ENCODE measurements around the gene FAM234B.
"Not testable (repeated sequence)": the region's sequence is repeated elsewhere in the genome, so short reads cannot be mapped to it uniquely, and the experiment has no call there.

Gene FAM234B

DNA sequence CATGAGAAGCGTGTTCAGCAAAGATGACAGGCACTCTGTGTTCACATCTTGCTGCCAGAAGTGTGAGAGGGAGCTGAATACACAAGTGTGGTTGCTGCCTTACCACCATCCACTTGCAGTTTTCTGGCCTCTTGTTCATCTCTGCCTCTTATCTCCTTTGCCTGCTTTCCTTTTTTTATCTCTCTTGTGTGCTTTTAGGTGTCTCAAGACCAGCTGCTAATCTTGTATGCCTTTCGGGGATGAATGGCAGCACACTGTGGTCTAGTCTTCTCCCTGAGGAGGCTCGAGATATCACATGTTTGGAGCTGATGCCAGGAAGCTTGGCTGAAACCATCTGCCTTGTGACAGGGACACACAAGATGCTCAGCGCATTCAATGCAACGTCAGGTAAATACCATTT lies 17.2 kb downstream of the FAM234B start:
- no peak for DNase-seq

GRCh38 chr12:13062669-13063068 lies 18.5 kb downstream of the FAM234B start:
- DNase-seq: no peak

DNA sequence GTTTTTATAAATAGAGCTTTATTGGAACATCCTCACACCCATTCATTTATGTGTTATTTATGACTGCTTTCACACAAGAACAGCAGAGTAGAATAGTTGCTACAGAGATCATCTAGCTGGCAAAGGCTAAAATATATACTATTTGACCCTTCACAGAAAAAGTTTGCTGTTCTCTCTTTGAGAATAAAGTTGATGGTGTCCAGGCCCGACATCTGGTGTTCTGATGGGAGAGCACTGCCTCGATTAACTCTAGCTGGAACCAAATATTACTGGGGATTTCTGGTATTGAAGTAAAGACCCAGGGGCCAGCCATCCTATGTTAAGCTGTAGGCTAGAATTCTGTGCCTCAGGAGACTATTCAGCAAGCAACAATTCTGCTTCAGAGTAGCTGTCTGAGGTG lies 21.8 kb downstream of the FAM234B start:
- DNase-seq: no peak

DNA sequence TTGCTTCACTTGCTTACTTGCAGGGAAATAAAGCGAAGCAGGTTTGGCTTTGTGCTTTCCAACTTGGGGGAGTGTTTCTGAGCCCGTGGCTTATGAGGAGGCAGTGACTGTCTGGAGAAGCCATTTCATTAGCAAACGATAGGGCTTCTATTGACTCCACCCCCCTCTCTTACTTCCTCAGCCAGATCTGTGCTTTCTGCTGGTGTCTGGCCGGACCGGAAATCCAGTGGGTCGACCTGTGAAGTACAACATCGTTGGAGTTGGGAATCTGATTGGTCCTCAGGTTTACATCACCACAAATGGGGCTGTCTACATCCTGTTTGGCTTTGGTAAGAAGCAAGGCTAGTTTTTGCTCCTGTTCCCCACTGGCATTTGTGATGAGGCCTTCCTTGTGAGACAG lies 22.3 kb downstream of the FAM234B start:
- DNase-seq: no peak

DNA sequence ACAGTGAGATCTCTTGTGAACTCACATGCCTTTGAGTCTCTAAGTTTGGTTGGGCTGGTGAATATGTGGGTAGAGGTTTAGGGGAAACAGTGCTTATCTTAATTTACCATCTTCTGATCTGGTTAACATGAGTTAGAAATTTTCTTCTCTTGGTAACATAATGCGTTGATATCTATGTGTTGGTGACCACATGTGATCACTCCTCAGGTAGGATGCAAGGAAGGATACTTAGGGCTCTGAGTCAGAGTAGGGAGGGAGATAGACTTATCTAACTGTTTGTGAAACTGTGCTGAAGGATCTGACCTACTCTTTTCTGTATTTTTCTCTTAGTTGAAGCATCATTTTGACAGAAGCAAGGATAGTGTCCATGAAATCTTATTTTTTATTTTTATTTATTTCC lies 23.1 kb downstream of the FAM234B start:
- DNase-seq: no peak

GRCh38 chr12:13069380-13069779 lies 25.2 kb downstream of the FAM234B start:
- DNase-seq: no peak

DNA sequence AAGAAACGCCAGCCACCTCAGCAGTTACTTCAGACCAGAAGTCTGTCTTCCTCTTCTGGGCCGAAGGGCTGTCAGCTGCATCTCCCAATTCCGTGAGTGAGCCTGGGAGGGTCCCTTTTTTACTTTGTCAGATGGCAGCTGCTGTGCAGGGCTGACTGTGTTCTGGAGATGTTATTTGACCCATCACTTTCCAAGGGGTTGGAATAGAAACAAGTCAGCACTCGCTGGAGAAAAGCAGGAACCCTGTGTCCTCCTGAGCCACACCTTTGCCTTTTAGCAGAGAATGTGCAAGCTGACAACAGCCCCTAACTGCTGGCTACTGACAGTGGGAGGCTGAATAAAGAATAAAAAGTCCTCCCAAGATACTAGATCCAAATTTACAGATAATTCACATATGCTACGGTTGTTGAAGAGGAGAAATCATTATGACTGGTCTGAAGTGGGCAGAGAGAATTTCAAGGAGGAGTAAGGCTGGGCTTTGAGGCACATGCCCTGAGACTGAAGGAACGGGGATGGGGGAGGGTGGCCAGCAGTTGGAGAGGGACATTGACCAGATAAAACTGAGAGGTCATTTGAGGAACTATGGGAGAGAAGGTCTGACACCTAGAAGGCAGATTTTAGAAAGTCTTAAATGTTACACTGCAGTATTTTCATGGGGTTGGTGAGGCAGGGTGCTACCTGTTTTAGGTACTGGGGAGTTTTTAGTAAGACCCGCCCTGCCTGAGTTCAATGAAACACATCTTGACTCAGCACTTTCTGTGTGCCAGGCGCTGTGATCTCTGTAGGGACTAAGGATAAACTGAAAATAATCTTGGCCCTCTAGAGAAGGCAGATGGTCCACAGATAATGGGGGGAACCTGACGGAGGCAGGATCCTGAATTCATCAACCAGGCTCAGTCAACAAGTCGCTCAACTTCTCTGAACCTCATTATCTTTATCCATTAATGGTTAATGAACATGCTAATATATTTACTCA lies 27.4 kb downstream of the FAM234B start:
- DNase-seq: no peak

GRCh38 chr12:13073173-13073572 lies 29.0 kb downstream of the FAM234B start:
- DNase-seq: no peak

GRCh38 chr12:13074396-13075117 lies 30.4 kb downstream of the FAM234B start:
- DNase-seq: no peak

DNA sequence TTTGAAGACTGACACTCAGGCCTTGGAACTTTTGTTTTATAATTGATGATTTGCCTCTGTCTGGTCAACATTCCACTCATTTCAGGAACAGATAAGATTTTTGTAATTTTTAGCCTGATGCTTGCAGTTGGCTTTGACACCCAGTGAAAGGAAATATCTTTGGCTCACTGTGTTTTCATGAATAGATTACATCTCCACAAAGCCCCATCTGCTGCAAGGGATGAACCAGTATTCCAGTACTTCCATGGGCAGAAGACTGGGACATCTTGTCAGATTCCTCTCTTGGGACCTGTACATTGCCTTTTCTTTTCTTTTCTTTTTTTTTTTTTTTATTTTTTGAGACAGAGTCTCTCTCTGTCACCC lies 30.9 kb downstream of the FAM234B start:
- DNase-seq: no peak

- DNase-seq: no peak
Observed at GRCh38 chr12:13075786-13076570, 31.8 kb downstream of the FAM234B start.

GRCh38 chr12:13079440-13079906 lies 35.3 kb downstream of the FAM234B start:
- DNase-seq: no peak

DNA sequence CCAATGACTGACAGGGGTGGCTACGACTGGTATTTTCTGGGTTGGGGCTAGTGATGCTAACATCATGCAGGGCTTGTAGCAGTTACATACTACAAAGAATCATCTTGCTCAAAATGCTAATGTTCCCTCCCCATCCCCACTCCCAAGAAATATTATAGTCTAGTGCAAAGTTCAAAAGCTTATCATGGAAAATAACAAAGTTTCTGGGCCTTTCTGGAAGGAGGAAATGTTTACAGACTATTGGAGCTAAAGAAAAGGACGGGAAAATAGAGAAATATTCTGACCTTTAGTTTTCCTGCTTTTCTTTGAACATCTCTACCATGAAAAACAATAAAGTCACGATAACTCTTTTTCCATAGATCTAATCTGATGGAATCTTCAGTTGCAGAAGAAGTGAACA lies 36.1 kb downstream of the FAM234B start:
- no peak for DNase-seq

DNA sequence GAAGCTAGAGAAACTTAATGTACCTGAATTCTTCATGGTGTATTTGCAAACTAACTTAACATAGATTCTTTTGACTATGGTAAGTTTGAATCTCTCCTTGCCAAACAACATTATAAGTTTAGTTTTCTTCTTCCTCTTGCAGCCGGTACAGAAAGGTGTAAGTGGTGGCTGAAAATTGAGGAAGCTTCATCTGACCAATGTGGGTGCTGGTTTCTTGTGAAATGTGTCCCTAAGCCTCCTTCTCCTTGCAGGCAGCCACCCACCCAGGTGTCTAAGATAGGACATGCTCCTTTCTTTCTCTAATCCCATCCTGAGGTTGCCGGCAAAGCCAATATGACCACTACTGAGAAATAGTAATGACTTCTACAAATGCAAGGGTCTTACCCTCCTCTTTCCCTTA lies 38.7 kb downstream of the FAM234B start:
- no peak for DNase-seq

DNA sequence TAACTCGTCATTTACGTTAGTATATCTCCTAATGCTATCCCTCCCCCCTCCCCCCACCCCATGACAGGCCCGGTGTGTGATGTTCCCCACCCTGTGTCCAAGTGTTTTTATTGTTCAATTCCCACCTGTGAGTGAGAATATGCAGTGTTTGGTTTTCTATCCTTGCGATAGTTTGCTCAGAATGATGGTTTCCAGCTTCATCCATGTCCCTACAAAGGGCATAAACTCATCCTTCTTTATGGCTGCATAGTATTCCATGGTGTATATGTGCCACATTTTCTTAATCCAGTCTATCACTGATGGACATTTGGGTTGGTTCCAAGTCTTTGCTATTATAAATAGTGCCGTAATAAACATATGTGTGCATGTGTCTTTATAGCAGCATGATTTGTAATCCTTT lies 39.5 kb downstream of the FAM234B start:
- DNase-seq: not testable (repeated sequence)

GRCh38 chr12:13084898-13085640 lies 40.9 kb downstream of the FAM234B start:
- no peak for DNase-seq

GRCh38 chr12:13085968-13086686 lies 41.9 kb downstream of the FAM234B start:
- DNase-seq: no peak

DNA sequence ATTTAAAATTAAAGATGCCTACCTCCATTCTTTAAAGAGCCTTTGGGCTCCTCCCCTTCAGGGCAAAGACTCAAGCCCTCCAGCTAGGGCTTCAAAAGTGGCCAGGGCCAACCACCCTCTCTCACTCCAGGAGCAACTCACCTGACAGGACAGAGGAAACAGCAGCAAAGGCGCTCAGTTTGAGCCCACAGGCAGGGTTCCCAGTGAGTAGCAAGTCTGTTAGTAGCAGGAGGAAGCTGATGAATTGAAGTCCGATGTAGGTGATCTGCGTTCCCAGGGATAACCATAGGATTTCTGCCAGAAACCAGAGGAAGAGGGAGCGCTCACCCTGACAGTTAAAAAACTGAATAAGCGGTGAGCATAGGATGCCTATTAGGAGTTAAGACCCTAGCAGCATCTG lies 43.6 kb downstream of the FAM234B start:
- DNase-seq: no peak

DNA sequence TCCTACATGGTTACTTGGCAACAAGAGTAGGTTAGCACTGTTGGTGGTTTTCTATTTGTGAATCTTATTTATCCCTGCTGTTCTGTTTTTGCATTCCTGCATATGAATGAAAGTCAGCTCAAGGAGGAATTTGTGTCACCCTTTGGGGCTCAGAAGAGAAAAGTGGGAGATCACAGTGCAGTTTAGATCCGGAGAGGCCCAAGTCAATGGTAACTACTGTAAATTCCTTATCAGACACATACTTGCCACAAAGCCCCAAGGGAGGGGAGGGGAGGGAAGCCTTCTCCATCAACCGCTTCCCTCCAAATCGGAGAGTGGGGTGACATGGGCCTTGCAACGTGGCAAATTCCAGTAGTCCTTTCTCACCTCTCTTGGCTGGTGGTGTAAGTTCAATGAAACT lies 44.3 kb downstream of the FAM234B start:
- no peak for DNase-seq

GRCh38 chr12:13090054-13090453 lies 45.9 kb downstream of the FAM234B start:
- DNase-seq: no peak

DNA sequence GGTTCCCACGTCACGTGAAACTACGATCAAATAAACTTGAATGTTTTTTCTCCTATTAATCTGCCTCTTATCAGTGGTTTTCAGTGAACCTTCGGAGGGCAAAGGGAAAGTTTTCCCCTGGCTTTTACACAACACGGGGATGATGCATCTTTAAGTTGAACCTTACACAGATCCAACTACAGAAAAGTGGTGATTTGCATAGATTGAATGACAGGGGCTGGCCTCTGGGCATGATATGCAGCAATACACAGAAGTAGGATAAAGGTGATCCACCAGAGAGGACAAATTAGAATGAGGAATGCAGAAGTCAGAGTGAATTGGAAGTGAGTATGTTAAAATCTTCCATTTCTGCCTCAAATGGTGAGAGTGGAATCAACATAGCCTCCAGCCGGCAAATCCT lies 47.7 kb downstream of the FAM234B start:
- DNase-seq: no peak
